Right kidney (tissue), 1 donor: Measurements from ENCODE around the gene GALNT1.
A peak's percentile ranks its signal among the peaks of the same experiment; 100 is the strongest.

Source experiments
- DNase-seq: peaks from one replicate; pipeline ENCODE4 v3.0.0-alpha.2; 2016

GALNT1 gene

DNA sequence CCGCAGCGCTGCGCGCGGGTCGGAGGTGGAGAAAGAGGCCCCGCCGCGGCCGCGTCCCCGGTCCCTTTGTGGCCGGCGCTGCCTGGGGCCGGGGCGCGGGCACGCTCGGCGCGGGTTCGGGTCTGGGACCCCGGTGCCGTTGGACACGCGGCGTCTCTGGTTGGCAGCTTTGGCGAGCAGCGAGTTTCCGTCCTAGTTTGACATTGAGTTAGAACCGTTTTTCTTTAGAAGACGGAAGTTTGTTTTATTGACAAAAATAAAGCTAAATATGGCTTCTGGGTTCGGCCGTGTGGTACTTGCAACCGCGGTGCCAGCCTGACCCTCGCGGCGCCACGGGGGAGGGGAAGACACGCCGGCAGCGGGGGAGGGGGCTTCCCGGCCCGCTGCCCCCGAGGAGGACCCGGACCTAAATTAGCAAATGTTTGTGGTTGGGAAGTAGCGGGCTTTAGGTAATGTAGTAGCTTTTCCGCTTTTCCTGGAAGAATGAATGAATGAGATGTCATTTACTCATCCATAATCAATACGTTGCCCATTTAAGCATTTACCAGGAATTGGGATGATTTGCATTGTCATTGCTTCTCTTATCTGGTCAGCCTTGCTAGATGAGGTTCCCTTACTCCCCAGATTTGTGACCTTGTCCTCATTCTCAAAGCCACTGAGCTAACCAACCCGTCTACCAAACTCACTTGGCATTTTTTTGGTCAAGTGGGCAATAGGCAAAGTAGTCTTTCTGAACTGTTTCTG is 530 bp downstream of the GALNT1 start:
- peak; percentile 73 for DNase-seq

DNA sequence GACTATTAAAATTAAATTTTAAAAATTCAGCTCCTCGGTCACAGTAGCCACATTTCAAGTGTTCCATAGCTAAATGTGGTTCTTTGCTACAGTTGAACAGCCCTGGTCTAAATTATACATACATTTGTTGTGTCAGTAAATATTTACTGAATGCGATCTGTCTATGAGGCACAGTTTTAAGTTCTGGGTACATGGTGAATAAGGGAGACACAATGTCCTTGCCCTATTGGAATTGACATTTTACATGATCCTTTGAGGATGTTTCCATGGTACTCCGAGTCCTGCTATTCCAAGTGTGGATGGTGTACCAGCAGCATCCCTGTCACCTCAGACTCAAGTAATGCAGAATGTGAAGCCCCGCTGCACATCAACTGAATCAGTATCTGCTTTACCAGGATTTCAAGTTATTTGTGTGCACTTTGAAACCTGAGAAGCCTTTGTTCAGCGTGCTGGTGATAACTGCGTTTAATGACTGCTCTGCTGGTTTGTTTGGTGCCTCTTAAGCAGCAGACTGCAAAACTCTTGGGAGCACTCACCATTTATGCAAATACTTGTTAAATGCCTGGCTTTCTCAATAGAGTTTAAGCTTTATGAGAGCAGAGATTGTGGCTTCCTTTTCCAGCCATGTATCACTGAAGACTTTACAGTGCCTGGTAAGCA is 1.5 kb downstream of the GALNT1 start:
- peak; percentile 19 for DNase-seq

DNA sequence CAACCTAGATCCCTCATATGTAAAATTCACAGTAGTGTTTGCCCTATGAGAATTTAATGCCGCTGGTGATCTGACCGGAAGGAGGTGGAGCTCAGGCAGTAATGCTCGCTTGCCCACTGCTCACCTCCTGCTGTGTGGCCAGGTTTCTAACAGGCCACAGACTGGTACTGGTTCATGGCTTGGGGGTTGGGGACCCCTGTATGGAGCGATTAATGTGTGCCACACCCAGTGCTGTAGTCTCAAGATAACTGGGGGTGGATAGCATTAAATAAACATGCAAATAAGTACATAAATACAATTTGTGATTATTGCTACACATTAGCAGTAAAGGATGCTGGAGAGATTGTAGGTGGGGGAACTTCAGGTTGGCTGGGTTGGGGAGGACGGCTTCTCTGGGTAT is 3.2 kb downstream of the GALNT1 start:
- DNase-seq, result no peak

DNA sequence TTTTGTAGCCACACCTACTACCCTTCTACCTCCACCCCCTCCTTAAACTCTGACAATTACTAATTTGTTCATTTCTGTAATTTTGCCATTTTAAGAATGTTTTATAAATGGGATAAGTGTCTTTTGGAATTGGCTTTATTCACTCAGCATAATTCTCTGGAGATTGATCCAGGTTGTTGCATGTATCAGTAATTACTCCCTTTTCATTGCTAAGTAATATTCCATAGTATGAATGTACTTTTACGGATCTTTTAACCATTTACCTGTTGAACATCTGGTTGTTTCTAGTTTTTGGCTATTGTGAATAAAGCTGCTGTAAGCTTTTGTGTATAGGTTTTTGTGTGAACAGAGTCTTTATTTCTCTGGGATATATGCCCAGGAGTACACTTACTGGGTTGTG is 4.1 kb downstream of the GALNT1 start:
- DNase-seq, result no peak

DNA sequence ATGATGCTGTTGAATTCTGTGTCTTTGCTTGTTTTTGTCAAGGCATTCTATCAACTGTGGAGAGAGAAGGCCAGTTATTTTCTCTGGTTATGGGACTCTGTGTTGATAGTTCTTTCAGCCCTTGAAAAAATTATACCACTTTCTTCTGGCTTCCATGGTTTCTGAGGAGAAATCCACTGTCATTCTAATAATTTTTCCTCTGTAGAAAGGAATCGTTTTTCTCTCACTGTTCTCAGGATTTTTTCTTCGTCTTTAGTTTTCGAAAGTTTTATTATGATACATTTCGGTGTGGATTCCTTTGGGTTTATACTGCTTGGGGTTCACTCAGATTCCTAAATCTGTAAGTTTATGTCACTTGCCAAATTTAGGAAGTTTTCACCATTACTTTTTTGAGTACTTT is 6.6 kb downstream of the GALNT1 start:
- DNase-seq, result no peak

DNA sequence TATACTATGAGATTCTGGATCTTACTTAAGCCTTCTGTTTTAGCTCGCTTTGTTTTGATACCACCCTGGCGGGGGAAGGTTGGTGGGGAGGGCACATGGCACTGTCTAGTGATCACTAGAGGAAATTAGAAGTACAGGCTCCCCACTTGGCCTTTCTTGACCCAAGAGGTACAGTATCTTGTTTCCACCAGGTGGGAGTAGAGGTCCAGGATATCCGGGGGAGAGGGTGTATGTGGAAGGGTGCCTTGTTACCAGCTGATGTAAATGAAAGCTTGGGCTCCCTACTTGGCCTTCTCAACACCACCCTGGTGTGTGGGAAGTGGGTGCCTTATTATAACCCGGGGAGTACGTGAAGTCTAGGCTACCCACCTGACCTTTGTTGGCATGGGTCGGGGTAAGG is 7.5 kb downstream of the GALNT1 start:
- no peak for DNase-seq

DNA sequence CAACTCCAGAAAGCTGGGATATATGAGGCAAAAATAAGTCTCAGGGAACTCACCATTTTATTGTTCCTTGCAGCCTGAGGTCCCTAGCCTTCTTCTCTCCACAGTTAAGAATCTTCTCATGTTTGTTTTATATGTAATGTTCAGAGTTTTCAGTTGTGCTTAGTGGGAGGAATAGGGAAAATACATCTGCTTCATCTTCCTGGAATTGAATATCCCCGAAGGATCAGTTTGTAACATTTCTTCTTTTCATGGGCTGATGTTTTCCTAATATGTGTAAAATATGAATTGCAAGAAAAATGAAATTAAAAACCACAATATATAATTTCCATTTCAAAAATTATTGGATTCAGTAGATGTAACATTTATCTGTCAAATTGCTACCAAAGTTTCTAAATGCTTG is 8.0 kb downstream of the GALNT1 start:
- no peak for DNase-seq

DNA sequence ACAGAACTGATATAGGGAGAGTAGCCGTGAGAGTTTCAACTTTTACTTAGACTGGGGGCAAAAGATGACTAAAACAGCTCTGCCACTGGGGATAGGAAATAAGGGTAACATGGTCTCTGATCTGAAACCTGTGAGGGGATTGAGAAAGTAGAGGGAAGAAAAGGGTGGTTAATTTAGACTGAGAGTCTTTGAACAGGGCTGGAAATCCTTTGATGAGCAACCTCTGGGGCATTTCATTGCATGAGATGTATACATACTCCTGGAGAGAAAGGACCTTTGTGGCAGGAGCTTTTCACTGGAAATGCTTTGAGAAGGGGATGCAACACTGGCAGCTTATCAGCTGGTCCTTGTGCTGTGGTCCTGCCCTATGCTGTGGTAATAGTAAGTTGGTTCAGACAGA is 9.4 kb downstream of the GALNT1 start:
- DNase-seq, result no peak

DNA sequence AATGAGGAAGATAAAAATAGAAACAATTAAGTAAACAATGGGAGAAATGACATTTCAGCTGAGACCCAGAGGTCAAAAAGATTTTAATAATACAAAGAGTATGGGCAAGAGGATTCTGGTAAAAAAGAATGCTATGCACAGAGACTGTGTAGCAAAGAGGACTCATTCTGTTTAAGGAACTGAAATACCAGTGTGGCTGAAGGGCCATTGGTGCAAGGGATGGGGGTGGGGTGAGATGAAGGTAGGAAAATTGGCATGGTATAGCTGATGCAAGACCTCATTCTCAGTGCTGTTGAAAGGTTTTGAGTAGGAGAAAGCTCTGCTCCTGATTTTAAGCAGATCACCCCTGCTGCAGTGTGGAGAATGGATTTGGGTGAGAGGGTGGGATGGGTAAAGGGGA is 10.8 kb downstream of the GALNT1 start:
- DNase-seq, result no peak

DNA sequence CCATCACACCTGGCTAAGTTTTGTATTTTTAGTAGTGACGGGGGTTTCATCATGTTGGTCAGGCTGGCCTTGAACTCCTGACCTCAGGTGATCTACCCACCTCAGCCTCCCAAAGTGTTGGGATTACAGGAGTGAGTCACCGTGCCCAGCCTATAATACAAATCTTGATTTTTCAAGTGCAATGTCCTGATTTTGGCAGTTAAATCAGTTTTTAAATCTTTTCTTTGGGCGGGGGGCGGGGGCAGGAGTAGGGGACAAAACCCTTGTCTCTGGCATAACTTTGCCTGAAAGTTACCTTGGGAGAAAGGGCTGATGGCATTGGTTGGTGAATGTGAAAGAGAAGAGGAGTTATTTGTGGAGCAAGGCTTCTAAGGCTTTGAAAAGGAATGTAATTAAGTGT is 12.3 kb downstream of the GALNT1 start:
- no peak for DNase-seq

DNA sequence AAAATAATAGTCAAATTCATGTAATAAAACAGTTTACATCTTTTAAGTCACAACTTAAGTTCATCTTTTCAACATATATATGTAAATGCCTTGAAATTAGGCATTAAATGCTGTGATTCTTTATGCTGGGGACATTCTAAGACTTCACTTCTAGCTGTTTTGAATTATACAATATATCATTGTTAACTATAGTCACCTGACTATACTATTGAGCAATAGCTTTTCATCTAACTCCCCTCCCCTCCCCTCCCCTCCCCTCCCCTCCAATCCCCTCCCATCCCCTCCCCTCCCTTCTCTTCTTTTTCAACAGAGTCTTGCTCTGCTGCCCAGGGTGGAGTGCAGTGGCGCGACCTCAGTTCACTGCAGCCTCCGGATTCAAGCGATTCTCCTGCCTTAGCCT is 16.2 kb downstream of the GALNT1 start:
- DNase-seq, result no peak

DNA sequence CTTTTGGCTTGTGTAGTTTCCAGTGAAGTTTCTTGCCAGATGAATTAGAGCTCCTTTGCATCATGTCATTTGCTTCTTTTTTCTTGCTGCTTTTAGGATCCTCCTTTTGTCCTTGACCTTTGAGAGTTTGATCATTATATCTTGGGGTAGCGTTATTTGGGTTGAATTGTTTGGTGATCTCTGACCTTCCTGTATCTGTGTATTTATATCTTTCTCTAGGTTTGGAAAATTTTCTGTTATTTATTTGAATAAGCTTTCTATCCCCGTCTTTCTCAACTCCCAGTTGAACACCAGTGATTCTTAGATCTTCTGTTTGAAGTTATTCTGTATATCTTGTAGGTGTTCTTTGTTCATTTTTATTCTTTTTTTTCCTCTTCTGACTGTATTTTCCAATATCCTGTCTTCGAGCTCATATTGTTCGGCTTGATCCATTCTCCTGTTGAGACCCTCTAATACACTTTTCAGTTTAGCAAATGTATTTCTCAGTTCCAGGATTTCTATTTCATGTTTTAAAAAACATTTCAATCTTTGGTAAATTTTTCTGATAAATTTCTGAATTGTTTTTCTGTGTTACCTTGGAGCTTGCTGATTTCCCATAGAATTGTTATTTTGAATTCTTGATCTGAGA is 20.8 kb downstream of the GALNT1 start:
- DNase-seq, result no peak

DNA sequence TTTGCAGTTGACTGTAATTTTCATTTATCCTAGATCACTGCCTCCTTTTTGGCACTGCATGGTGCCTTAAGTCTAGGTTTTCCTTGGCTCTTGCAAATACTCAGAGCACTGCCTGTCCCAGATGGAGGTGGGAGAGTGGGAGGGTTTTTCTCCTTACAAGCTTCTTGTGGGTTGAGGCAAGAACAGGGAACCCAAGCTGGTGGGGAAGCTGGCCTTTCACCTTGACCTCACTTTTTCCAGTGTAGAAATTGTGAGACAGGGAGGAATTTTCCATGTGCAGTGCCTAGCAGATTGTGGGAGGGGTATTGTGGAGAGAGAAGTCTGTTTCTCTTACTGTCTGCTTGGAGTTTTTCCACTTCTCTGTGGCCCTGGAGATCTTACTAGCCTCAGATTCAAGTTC is 21.5 kb downstream of the GALNT1 start:
- DNase-seq, result no peak

DNA sequence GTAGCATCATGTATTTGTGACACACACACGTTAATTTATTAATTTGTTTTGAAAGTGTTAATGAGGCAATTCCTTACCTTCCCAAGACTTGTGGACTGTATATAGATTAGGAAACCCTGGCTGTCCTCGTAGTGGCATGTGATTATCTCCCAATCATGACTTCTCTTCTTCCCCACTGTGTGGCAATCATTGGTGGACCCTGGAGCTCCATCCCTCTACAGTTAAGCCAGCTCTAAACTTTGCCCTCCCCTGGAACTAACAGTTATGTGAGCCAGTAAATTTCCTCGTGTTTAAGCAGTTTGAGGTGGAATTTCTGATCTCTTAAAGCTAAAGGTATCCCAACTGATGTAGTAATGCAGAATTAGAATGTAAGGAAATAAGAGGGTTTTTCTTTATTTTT is 22.0 kb downstream of the GALNT1 start:
- no peak for DNase-seq

DNA sequence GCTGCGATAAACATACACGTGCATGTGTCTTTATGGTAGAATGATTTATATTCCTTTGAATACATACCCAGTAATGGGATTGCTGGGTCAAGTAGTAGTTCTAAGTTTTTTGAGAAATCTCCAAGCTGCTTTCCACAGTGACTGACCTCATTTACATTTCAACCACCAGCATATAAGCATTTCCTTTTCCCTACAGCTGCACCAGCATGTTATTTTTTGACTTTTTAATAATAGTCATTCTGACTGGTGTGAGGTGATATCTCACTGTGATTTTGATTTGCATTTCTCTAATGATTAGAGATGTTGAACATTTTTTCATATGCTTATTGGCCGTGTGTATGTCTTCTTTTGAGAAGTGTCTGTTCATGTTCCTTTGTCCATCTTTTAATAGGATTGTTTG is 22.8 kb downstream of the GALNT1 start:
- no peak for DNase-seq

DNA sequence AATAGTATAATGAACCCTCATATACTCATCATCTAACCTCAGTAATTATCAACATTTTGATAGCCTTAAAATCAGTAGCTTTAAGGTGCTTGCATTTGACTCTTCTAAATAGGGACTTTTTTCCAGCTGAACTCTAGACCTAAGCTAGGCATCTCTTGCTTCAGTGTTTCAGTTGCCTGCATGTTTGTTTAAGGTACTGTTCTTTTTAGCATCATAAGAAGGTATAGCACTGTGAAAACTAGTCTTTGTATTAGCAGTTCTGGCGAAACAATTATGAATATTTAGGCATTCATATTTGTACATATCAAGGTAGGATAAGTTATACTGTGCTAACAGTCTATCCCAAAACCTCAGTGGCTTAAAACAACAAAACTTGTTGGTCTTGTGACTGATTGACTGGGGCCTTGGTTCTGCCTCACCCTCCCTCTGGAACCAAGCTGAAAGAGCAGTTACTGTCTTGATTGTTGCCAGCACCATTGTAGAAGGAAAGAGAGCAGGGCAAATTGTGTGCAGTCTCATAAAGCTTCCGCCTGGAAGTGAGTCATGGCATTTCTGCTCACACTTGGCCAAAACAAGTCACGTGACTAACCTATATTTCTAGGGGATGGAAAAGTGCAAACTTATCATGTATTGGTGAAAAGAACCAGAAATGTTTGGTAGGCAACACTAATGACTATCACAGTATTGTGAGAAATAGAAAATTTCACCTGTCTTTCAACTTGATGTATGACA is 24.3 kb downstream of the GALNT1 start:
- DNase-seq, result no peak

DNA sequence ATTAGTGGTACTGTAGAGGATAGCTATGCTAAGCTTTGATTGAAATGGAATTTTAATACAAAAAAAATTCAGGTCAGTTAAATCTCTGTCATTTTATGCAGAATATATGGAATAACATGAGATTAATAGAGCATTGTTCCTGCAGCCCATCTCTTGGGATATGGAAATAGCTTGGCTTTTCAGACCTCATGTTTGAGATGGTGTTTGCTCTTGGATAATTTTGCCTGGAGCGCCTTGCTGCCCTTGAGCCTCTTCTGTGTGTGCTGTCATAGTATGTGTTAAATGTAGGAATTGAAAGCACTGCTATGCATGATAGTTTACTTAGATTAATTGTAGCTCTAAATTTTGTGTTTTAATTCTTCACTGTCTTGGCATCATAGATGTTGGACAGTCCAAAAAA is 27.7 kb downstream of the GALNT1 start:
- no peak for DNase-seq

DNA sequence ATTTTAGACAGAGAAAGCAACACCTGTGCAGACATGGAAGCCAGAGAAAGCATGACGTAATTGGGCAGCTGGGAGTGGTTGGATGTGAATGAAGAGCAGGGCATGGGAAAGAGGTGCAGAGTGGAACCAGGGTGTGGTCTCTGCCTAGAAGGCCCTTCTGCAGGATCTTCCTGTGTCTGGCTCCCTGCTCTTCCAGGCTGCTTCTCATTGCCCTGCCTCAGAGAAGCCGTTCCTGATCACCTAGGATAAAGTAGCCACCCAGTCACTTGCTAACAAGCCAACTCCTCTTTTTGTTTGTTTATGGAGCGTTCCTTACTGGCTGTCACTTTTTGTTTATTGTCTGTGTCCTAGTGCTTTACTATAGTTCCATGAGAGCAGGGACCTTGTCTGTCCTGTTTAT is 28.5 kb downstream of the GALNT1 start:
- DNase-seq, result no peak

DNA sequence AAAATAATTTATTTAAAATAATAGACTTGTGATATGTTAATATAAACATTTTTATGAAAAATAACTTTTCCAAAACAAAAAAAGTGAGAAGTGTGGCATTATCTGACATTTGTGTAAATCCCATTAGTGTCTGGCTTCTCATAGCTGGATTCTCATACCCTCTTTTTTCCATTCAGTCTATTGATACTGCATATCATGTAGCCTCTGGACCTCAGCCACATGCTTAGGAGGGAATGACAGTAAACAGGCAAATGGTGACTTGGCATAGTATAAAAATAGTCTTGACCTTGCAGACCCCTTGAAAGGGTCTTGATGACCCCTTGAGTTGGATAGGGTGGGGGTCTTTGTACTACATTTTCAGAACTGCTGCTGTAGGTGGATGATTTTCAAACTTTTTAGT is 29.2 kb downstream of the GALNT1 start:
- DNase-seq, result no peak

DNA sequence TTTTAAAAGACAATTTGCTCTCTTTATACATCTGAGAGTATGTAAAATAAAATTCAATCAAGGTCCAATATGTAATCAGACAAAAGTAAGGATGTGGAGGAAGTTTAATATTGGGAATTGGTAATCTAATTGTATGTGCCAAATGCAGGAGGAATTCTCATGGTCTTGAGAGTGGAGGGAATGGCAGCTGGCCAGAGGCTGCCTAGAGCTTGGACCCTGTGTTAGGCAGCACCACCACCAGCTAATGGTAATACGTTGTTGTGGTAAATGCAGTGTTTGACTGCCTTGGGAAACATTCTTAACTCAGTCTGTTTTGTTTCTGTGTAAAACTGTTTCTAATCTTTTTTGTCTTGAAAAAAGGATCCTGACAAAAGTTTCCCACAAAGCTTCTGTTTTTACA is 30.0 kb downstream of the GALNT1 start:
- no peak for DNase-seq

DNA sequence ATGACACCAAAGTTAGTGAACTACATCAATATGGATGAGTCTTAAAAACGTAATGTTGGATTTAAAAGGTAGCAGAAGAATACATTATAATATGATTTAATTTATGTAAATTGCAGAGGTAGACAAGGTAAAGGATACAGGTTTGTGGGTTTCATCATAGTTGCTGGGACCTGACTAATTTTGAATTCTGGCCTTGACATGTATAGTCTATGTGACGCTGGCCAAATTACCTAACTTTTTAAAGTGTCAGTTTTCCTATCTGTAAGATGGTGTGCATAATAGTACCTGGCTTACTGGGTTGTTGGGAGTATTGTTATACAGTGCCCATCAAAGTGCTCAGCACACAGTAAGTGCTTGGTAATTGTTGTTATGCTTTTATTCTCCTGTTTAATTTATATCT is 34.5 kb downstream of the GALNT1 start:
- no peak for DNase-seq

DNA sequence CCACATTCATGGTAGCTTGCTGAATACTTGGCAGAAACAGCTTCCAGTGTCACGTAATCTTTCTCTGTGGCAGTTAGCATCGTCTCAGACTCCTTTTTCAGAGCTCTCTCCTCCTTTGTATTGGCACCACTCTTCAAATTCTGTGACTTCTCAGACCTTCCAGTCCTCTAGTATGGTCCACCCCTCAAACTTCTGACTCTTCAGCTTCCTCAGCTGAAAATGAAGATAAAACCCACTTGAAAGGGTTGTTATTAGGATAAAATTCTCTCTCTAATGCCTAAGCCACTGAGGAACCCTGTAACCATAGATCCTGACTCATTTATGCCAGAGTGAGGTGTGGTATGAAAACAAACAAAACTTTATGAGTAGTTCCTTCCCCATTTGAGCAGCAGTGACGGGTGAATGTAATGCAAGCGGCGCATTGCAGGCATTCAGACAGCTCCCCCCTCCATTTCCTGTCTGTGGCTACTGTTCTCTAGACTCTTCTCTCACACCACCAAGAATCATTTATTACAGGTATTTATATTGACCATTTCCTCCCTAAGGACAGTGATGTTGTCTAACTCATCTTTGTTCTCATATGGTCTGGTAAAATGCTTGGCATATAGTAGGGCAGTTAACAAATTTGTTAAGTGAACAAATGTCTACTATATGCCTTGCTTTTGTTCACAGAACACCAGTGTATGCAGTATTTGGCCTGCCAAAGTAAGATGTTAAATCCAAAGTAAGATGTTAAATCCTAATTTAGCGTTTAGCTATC is 35.3 kb downstream of the GALNT1 start:
- peak; percentile 8 for DNase-seq

DNA sequence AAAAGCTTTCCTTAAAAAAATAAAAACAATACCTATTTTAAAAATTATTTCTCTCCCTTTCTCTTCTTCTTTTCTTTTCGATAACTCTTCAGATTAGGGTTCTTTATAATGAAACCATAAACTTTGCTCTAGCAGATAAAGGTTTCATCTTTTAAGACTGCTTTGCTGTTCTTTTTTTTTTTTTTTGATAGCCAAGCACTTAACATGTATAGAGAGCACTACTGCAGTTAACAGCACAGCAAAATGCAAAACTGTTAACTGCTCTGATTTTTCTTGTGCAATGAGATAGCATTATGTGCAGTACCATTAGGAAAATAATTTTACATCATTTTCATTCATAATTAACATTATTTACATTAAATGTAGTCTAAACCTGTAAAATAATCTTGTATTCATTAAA is 36.3 kb downstream of the GALNT1 start:
- DNase-seq, result no peak
